GM19025 (cell line): ENCODE results near the gene FLYWCH2.
"Not testable (repeated sequence)": the region's sequence is repeated elsewhere in the genome, so short reads cannot be mapped to it uniquely, and the experiment has no call there.

ENCODE experiments used
- ATAC-seq: cut with Tn5 transposase; IDR thresholded peaks from one replicate; pipeline ENCODE4 v1.9.1; 2021; ENCODE audit warnings: mild to moderate bottlenecking, low read depth, moderate library complexity; ENCODE audit not compliant: unreplicated experiment

FLYWCH2 gene

GRCh38 chr16:2933701-2934100 is 50.7 kb downstream of the FLYWCH2 start:
- no peak for ATAC-seq

- ATAC-seq = no peak
Observed at GRCh38 chr16:2934450-2934849, 51.4 kb downstream of the FLYWCH2 start.

GRCh38 chr16:2936436-2937011 is 53.5 kb downstream of the FLYWCH2 start:
- no peak for ATAC-seq

GRCh38 chr16:2937170-2937569 is 54.2 kb downstream of the FLYWCH2 start:
- ATAC-seq = no peak

GRCh38 chr16:2938206-2938605 is 55.2 kb downstream of the FLYWCH2 start:
- ATAC-seq = no peak

GRCh38 chr16:2939968-2940367 is 57.0 kb downstream of the FLYWCH2 start:
- ATAC-seq = no peak

- ATAC-seq = no peak
Observed at GRCh38 chr16:2942045-2942444, 59.0 kb downstream of the FLYWCH2 start.

- ATAC-seq = not testable (repeated sequence)
Observed at GRCh38 chr16:2943716-2944115, 60.7 kb downstream of the FLYWCH2 start.

- ATAC-seq = no peak
Observed at GRCh38 chr16:2946649-2947048, 63.6 kb downstream of the FLYWCH2 start.
